ENCODE data around the gene CDH20.

DNA sequence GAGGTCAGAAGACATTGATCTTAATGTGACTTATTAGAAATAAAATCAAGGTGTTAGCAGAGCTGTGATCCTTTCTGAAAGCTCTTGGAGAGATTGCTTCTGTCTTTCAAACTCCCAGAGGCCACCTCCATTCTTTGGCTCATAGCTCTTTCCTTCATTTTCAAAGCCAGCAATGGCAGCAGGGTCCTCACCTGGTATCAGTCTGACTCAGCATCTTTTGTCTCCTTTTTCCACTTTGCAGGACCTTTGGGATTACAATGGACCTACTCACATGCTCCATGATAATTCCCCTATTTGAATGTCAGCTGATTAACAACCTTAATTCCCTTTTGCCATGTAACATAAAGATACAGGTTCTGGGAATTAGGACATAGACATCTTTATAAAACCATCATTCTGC is 6.8 kb upstream of the CDH20 start:
- TF ChIP-seq EP300 (IDR thresholded peaks at IDR 0.05) (no peak), POLR2A (IDR thresholded peaks at IDR 0.05) (no peak), POLR2AphosphoS5 (IDR thresholded peaks at IDR 0.05) (no peak)
- TF ChIP-seq, protein P1, sequence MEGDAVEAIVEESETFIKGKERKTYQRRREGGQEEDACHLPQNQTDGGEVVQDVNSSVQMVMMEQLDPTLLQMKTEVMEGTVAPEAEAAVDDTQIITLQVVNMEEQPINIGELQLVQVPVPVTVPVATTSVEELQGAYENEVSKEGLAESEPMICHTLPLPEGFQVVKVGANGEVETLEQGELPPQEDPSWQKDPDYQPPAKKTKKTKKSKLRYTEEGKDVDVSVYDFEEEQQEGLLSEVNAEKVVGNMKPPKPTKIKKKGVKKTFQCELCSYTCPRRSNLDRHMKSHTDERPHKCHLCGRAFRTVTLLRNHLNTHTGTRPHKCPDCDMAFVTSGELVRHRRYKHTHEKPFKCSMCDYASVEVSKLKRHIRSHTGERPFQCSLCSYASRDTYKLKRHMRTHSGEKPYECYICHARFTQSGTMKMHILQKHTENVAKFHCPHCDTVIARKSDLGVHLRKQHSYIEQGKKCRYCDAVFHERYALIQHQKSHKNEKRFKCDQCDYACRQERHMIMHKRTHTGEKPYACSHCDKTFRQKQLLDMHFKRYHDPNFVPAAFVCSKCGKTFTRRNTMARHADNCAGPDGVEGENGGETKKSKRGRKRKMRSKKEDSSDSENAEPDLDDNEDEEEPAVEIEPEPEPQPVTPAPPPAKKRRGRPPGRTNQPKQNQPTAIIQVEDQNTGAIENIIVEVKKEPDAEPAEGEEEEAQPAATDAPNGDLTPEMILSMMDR (IDR thresholded peaks at IDR 0.05): no peak

Data from stomach (tissue), 4 donors.